GM23248 (cell line): Measurements from ENCODE around the gene SPOCK3. TPM values are rescaled to one million over a fixed set of nuclear protein-coding genes. Genes with fewer than 3 reads are reported as not detected.
A peak's percentile ranks its signal among the peaks of the same experiment; 100 is the strongest.

Source experiments
- DNase-seq: peaks from one replicate; pipeline ENCODE4 v3.0.0-alpha.2; 2015
- H2AFZ ChIP-seq: fragments of 200-600 bp; sonication (generic); 2 replicates; pipeline ENCODE4 v1.6.1; 2016; ENCODE audit warnings: antibody characterized with exemption
- H3F3A ChIP-seq: fragments of 200-600 bp; sonication (generic); 2 replicates; pipeline ENCODE4 v1.6.1; 2016; ENCODE audit warnings: mild to moderate bottlenecking, antibody characterized with exemption, mixed run types; ENCODE audit not compliant: insufficient read depth
- H3K27ac ChIP-seq: fragments of 200-600 bp; sonication (generic); 2 replicates; pipeline ENCODE4 v1.5.1; 2016; ENCODE audit warnings: mild to moderate bottlenecking
- H3K27me3 ChIP-seq: fragments of 200-600 bp; sonication (generic); replicated peaks from 2 replicates; pipeline ENCODE4 v1.6.1; 2016; ENCODE audit warnings: mild to moderate bottlenecking; ENCODE audit not compliant: insufficient read depth
- H3K36me3 ChIP-seq: fragments of 200-600 bp; sonication (generic); 2 replicates; pipeline ENCODE4 v1.6.1; 2016; ENCODE audit warnings: low read depth, mild to moderate bottlenecking
- H3K4me1 ChIP-seq: fragments of 200-600 bp; sonication (generic); 2 replicates; pipeline ENCODE4 v1.6.1; 2016; ENCODE audit warnings: mild to moderate bottlenecking; ENCODE audit not compliant: insufficient read depth
- H3K4me2 ChIP-seq: fragments of 200-600 bp; sonication (generic); one replicate; pipeline ENCODE4 v1.6.1; 2016; ENCODE audit warnings: mild to moderate bottlenecking; ENCODE audit not compliant: unreplicated experiment
- H3K4me3 ChIP-seq: fragments of 200-600 bp; sonication (generic); 2 replicates; pipeline ENCODE4 v1.5.1; 2016; ENCODE audit warnings: mild to moderate bottlenecking
- H3K79me2 ChIP-seq: fragments of 200-600 bp; sonication (generic); 2 replicates; pipeline ENCODE4 v1.6.1; 2016; ENCODE audit warnings: mild to moderate bottlenecking; ENCODE audit not compliant: insufficient read depth
- H3K9ac ChIP-seq: fragments of 200-600 bp; sonication (generic); 2 replicates; pipeline ENCODE4 v1.6.1; 2016; ENCODE audit warnings: mild to moderate bottlenecking
- H3K9me2 ChIP-seq: fragments of 200-600 bp; sonication (generic); 2 replicates; pipeline ENCODE4 v1.6.1; 2016; ENCODE audit warnings: mixed run types, mild to moderate bottlenecking, moderate library complexity; ENCODE audit not compliant: insufficient read depth
- H3K9me3 ChIP-seq: fragments of 200-600 bp; sonication (generic); one replicate; pipeline ENCODE4 v1.6.1; 2017; ENCODE audit warnings: low read depth
- H4K20me1 ChIP-seq: fragments of 200-600 bp; sonication (generic); 2 replicates; pipeline ENCODE4 v1.6.0; 2016; ENCODE audit not compliant: insufficient read depth
- EZH2 ChIP-seq: fragments of 200-600 bp; sonication (generic); IDR thresholded peaks from 2 replicates; pipeline ENCODE4 v1.6.1; 2018; ENCODE audit warnings: antibody characterized with exemption, mild to moderate bottlenecking; ENCODE audit not compliant: insufficient read depth, poor library complexity, severe bottlenecking
- EZH2phosphoT487 ChIP-seq: fragments of 200-600 bp; sonication (generic); IDR thresholded peaks from 2 replicates; pipeline ENCODE4 v1.6.1; 2018; ENCODE audit warnings: antibody characterized with exemption, moderate library complexity, mild to moderate bottlenecking, low read depth; ENCODE audit not compliant: insufficient read depth
- WGBS, 2 experiments: methylation state at CpG; one replicate each; pipeline ENCODE4 v1.1.6; 2015 to 2017; ENCODE audit warnings: low lambda C conversion rate in 2 of 2, low coverage in 1 of 2; ENCODE audit errors: missing lambda C conversion rate in 2 of 2; 5-methylcytosine and 5-hydroxymethylcytosine counted together
- in situ Hi-C: fragments of 300-500 bp; cut with MboI; formaldehyde crosslinking; loops from 2 replicates; pipeline ENCODE4 v1.15.0; 2020
- polyA plus RNA-seq: library from polyadenylated mRNA; unstranded; fragments of >200 nt; fragmentation: Nextera tagmentation; extraction: Ambion mirVana; gene quantifications from 2 replicates; pipeline ENCODE4 v1.2.1, GENCODE V29; 2016
- total RNA-seq: library from RNA; depleted of rRNA; stranded (reverse); fragments of >200 nt; shearing (Covaris generic); gene quantifications from 2 replicates; pipeline ENCODE4 v1.2.3, GENCODE V29; 2014

Gene SPOCK3
- total and polyA plus RNA-seq, 2 experiments from 2014 or later: not detected

DNA sequence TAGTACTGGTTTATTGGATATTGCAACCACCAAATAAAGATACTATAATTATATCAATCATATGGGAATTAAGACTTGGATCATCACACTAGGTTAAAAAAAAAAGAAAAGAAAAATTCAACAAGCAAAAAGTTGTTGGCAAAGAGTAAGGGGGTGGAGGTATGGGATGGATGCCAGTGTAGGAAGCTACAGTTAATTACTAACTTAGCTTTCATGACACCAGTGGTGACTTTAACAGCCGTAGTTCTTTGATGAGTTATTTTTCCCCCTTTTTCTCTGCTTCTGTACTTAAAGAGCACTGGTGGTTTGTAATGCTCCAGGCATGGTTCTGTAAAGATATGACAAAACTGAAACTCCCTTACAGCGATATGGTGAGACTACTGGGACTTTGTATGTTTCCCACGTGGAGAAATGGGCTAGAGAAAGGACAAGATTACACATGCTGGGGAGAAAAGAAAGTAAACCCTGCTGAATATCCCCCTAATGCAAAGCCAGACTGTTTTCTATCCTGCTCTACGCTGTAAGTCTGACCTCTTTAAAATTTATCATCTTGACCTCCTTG lies 210.8 kb downstream of the SPOCK3 start:
- no peaks in the 10 kb centered on the region for H3F3A ChIP-seq
- no peaks in the 10 kb centered on the region for H3K36me3 ChIP-seq
- no peaks in the 10 kb centered on the region for H3K4me1 ChIP-seq
- no peak overlapping the region for H3K4me3 ChIP-seq
- TF ChIP-seq EZH2phosphoT487 (no peak), EZH2 (no peak)
- no peak overlapping the region for H3K27ac ChIP-seq
- no peak overlapping the region for H2AFZ ChIP-seq
- no peak overlapping the region for H3K9ac ChIP-seq
- H3K27me3 ChIP-seq: no peaks in the 10 kb centered on the region
- H4K20me1 ChIP-seq: no peaks in the 10 kb centered on the region
- H3K4me2 ChIP-seq: no peak overlapping the region
- no peaks in the 10 kb centered on the region for H3K9me2 ChIP-seq
- no peaks in the 10 kb centered on the region for H3K79me2 ChIP-seq
- no peak for DNase-seq
- no peaks in the 10 kb centered on the region for H3K9me3 ChIP-seq
- in situ Hi-C loops: loop anchor here (25.0 kb wide), 1 partner anchor 1039 kb away; no protein-coding TSS in a partner anchor
- 5 to 10% methylated on average over 4 of the region's 4 CpGs for WGBS, 2 experiments

DNA sequence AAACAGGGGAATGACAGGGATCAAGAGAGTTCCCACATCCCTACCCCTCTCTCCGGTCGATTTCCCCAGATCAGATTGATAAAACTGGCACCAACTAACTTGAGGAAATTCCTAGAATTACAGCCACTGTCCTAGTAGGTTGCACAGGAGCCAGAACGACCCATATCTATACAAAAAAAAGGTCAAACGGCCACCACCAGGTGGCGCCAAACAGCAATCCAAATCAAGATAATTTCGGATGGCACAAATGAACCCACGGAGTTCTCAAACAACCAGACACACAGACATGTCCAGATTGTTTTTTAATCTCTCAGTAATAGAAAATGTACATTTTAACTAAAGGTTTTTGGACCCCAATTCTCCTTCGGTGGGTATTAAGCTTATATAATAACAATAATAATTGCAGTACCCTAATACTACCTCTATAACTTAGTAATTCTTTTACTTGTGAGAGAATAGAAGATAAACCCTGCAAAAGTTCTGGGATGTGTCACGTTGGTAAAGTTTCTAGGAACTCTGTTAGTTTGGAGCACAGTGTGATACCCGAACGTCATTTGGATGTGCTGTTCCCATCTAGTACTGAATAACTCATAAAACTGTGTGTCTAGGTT lies 212.6 kb downstream of the SPOCK3 start:
- no peaks in the 10 kb centered on the region for H3K27me3 ChIP-seq
- H4K20me1 ChIP-seq: no peaks in the 10 kb centered on the region
- H3K36me3 ChIP-seq: no peaks in the 10 kb centered on the region
- no peak overlapping the region for H3K4me3 ChIP-seq
- H3K4me2 ChIP-seq: peak overlapping the region; percentile 48
- H3F3A ChIP-seq: no peaks in the 10 kb centered on the region
- H3K27ac ChIP-seq: no peak overlapping the region
- no peaks in the 10 kb centered on the region for H3K9me2 ChIP-seq
- no peak for TF ChIP-seq EZH2phosphoT487
- no peak for TF ChIP-seq EZH2
- DNase-seq: peak; percentile 60
- peak overlapping the region; percentile 56; the same call in 1 of the 2 replicates for H2AFZ ChIP-seq
- no peaks in the 10 kb centered on the region for H3K9me3 ChIP-seq
- WGBS, 2 experiments: 3 to 4% methylated on average over 11 of the region's 11 CpGs
- no peak overlapping the region for H3K9ac ChIP-seq
- in situ Hi-C loops: loop anchor here (25.0 kb wide), 1 partner anchor 1041 kb away; no protein-coding TSS in a partner anchor
- no peaks in the 10 kb centered on the region for H3K4me1 ChIP-seq
- H3K79me2 ChIP-seq: no peaks in the 10 kb centered on the region

DNA sequence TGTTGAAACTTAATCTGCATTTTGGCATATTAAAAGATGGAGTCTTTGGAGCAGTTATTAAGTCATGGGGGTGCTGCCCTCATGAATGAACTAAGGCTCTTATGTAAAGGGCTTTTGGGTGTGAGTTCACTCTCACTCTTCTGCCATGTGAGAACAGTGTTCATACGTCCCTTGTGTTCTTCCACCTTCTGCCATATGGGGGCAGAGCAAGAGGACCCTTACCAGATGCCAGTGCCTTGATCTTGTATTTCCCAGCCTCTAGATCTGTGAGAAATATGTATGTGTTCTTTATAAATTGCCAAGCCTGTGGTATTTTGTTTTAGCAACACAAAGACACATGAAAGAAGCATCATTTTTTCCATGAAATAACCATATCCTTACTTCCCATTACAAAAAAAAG lies 213.9 kb downstream of the SPOCK3 start:
- in situ Hi-C loops: loop anchor here (25.0 kb wide), 1 partner anchor 1042 kb away; no protein-coding TSS in a partner anchor
- no peak overlapping the region for H3K9ac ChIP-seq
- H3K4me3 ChIP-seq: no peak overlapping the region
- H3K36me3 ChIP-seq: no peaks in the 10 kb centered on the region
- H3K4me1 ChIP-seq: no peaks in the 10 kb centered on the region
- H3K9me3 ChIP-seq: no peaks in the 10 kb centered on the region
- 0% methylated on average over 1 of the region's 1 CpG for WGBS, 2 experiments
- TF ChIP-seq EZH2: no peak
- TF ChIP-seq EZH2phosphoT487: no peak
- H3K27ac ChIP-seq: no peak overlapping the region
- H3K9me2 ChIP-seq: no peaks in the 10 kb centered on the region
- H2AFZ ChIP-seq: no peak overlapping the region
- no peak overlapping the region for H3K4me2 ChIP-seq
- peak; percentile 3 for DNase-seq
- H3F3A ChIP-seq: no peaks in the 10 kb centered on the region
- no peaks in the 10 kb centered on the region for H3K27me3 ChIP-seq
- no peaks in the 10 kb centered on the region for H4K20me1 ChIP-seq
- no peaks in the 10 kb centered on the region for H3K79me2 ChIP-seq

DNA sequence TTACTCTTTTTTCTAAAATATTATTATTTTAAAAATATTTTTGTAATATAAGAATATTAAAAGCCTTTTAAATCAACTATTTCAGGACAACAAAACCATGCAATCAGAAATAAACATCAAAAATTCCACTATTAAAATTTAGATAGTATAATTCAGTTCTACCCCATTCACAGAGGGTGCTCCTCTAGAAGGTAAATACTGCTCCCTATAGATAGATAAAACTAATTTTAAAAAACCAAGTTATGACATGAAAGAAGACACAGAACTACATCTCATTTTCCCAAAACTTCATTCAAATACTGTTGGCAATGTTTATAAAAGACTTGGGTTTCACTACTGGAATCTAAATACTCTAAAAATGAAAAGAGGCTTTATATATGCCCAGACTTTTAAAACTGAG lies 219.3 kb downstream of the SPOCK3 start:
- no peak overlapping the region for H3K27ac ChIP-seq
- H3K4me2 ChIP-seq: no peak overlapping the region
- H3K9ac ChIP-seq: no peak overlapping the region
- H3K9me2 ChIP-seq: no peaks in the 10 kb centered on the region
- no peaks in the 10 kb centered on the region for H4K20me1 ChIP-seq
- no peaks in the 10 kb centered on the region for H3K79me2 ChIP-seq
- H3K4me3 ChIP-seq: no peak overlapping the region
- in situ Hi-C loops: loop anchor here (25.0 kb wide), 1 partner anchor 1047 kb away; no protein-coding TSS in a partner anchor
- no peaks in the 10 kb centered on the region for H3F3A ChIP-seq
- H3K4me1 ChIP-seq: no peaks in the 10 kb centered on the region
- H3K9me3 ChIP-seq: no peaks in the 10 kb centered on the region
- no peak for DNase-seq
- no peaks in the 10 kb centered on the region for H3K27me3 ChIP-seq
- TF ChIP-seq EZH2phosphoT487: no peak
- TF ChIP-seq EZH2: no peak
- no peaks in the 10 kb centered on the region for H3K36me3 ChIP-seq
- no peak overlapping the region for H2AFZ ChIP-seq
